ENCODE results near the gene ABR.

Gene ABR

DNA sequence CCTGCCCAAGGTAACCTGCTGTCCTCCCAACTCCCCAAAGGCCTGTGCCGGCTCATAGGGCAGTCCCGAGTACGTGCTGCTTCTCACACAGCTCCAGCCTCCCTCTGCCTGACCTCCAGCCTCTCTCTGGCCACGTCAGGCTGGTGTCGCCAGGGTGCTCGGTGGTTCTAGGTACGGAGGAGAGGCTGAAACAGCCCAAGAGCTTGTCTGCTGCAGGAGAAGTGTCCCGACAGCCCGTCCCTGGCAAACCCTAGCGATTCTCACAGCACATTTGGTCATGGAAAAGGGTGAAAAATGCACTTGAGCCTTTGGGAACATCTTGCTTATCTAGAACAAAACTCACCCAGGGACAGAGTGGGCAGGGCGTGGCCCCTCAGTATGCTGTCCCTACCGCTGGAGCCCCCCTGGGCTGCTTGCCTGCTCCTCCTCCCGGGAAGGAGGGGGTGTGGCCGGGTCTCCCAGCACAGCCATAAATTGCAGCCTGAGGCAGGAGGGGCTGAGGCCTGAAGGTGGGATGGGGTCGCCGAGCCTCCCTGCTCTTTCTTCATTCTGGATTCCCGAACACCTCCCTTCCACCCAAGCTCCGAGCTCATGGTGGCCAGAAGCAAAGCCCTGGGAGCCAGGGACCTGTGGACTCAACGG, 142.4 kb downstream of the ABR start:
- no peak for TF ChIP-seq ZFX (IDR thresholded peaks at IDR 0.05; ENCODE audit: borderline replicate concordance)
- TF ChIP-seq, protein P1, sequence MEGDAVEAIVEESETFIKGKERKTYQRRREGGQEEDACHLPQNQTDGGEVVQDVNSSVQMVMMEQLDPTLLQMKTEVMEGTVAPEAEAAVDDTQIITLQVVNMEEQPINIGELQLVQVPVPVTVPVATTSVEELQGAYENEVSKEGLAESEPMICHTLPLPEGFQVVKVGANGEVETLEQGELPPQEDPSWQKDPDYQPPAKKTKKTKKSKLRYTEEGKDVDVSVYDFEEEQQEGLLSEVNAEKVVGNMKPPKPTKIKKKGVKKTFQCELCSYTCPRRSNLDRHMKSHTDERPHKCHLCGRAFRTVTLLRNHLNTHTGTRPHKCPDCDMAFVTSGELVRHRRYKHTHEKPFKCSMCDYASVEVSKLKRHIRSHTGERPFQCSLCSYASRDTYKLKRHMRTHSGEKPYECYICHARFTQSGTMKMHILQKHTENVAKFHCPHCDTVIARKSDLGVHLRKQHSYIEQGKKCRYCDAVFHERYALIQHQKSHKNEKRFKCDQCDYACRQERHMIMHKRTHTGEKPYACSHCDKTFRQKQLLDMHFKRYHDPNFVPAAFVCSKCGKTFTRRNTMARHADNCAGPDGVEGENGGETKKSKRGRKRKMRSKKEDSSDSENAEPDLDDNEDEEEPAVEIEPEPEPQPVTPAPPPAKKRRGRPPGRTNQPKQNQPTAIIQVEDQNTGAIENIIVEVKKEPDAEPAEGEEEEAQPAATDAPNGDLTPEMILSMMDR (IDR thresholded peaks at IDR 0.05), result no peak
- no peak overlapping the region for H3K27ac ChIP-seq

DNA sequence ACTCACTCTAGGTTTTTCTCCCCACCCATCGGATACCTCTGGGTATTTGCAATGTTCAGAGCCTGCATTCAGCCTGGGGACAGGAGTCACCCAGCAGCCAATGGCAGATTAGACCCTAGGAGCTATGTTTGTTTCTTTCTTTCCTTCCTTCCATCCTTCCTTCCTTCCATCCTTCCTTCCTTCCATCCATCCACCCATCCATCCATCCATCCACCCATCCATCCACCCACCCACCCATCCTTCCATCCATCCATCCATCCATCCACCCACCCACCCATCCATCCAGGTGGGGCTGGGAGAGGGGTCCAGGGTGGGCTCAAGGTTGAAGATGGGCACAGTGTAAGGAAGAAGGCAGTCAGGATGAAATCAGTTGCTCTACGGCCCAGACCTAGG, 142.9 kb downstream of the ABR start:
- H3K27ac ChIP-seq, result no peak overlapping the region
- TF ChIP-seq ZFX (IDR thresholded peaks at IDR 0.05; ENCODE audit: borderline replicate concordance), result no peak
- TF ChIP-seq, protein P1 (IDR thresholded peaks at IDR 0.05), result no peak

DNA sequence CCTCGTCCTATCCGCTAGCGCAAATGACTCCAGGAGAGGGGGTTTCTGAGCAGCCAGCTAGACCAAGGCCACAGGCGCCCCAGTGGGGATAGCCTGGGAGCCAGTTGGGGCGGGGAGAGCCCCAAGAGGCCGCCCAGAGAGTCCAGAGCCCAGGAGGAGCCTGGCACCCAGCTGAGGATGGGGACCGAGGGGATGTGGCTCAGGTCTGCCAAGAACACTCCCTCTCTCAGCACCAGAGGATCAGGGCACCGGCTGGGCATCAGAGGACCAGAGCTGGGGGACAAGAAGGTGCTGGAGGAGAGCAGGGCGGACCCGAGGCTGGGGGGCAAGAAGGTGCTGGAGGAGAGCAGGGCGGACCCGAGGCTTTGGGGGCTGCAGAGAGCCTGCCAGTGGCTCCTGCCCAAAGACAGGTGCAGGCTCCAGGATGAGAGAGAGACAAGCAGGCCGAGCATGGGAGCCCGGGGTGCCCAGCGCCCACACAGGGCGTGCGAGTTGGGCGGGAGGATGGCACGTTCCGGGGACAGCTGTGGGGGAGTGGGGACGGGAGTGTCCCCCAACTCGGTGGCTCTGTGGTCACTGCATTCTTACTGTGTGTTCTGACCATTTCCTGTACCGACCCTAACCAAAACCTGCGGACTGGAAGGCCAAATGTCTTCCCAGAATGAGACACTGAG, 143.5 kb downstream of the ABR start:
- no peak for TF ChIP-seq ZFX (IDR thresholded peaks at IDR 0.05; ENCODE audit: borderline replicate concordance)
- TF ChIP-seq, protein P1 (IDR thresholded peaks at IDR 0.05), result no peak
- no peak overlapping the region for H3K27ac ChIP-seq

DNA sequence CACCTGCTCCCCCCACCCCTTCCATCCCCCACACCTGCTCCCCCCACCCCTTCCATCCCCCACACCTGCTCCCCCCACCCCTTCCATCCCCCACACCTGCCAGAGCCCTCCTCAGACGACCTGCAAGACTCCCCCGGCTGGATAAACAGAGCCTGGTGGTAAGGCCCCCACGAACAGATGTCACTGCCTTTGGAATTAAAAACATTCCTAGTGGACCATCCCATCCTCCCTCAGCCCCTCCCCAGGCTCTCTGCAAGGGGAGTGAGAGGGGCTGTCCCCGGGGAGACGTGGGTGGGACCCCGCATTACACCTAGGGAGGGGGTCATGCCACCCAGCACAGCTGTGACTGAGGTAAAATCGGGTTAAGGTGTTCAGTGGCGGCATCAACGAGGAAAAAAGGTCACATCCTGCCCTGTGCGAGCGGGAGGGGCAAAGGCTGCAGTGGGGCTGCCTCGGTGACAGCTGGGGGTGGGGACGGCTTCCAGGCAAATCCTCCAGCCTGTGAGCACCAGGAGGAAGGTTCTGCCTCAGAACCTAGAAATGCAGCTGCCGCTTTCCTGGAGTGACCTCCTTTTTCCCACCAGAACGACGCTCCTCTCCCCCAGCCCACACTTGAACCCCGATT, 144.1 kb downstream of the ABR start:
- H3K27ac ChIP-seq, result no peak overlapping the region
- TF ChIP-seq, protein P1 (IDR thresholded peaks at IDR 0.05), result no peak
- TF ChIP-seq ZFX (IDR thresholded peaks at IDR 0.05; ENCODE audit: borderline replicate concordance), result no peak

DNA sequence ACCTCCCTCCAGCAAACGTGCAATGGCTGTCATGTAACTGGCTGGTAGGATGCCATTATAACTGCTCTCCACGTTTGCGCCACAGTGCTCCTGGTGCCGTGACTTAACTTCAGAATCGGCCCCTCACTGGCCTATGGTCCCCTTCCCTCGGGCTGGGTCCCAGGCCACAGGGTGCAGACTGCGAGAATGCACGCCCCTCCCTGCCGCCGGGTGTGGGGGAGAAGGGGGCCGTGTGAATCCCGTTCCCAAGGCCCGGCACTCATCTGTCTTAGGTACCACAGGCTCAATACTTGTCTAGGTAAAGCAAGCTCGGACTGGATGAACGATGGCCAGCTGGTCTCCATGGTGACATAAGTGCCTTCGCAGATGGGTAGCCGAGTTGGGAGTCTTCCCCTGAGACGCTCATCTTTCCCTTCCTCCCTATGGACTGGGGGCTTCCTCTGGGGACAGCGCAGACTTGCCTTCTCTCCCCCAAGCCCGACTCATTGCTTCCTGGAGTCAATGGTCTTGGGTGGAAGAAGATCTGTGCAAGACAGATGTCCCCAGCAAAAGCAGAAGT, 145.1 kb downstream of the ABR start:
- no peak overlapping the region for H3K27ac ChIP-seq
- TF ChIP-seq, protein P1 (IDR thresholded peaks at IDR 0.05), result no peak
- no peak for TF ChIP-seq ZFX (IDR thresholded peaks at IDR 0.05; ENCODE audit: borderline replicate concordance)

DNA sequence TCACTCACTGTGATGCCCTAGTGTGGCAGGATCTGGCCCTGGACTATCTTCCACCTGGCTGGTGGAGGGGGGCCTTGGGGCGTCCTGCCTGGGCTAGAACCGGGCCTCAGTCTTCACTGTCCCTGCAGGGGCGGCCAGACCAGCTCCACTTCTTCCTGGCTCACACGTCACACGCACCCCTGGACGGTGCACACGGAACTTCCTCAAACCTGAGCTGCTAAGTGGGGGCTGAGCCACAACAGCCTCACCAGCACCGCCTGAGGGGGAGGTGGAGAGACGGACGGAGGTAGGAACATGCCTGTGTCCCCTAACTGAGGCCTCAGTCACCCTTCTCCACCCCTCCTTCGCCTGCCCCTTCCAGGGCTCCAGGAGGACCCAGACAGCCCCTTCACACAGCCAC, 146.3 kb downstream of the ABR start:
- no peak for TF ChIP-seq ZFX (IDR thresholded peaks at IDR 0.05; ENCODE audit: borderline replicate concordance)
- TF ChIP-seq, protein P1 (IDR thresholded peaks at IDR 0.05), result no peak
- H3K27ac ChIP-seq, result no peak overlapping the region

DNA sequence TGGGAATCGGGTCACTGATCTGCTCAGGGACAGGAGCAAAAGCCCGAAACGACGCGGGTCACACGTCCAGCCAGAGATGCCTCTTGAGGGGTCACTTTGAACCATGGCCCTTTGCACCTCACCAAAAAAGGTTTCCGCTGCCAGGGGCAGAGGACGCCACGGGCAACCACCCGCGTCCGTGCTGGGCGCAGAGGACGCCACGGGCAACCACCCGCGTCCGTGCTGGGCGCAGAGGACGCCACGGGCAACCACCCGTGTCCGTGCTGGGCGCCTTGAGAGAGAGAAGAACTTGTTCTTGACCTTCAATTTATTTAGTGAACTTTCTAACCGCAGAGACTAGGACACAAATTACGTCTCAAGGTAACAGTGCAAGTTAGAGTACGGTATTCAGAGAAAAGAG, 147.4 kb downstream of the ABR start:
- TF ChIP-seq, protein P1 (IDR thresholded peaks at IDR 0.05), result no peak
- no peak for TF ChIP-seq ZFX (IDR thresholded peaks at IDR 0.05; ENCODE audit: borderline replicate concordance)
- no peak overlapping the region for H3K27ac ChIP-seq

Data from 22Rv1 (cell line).